ENCODE data around the gene EPN2. TPM values are rescaled to one million over a fixed set of nuclear protein-coding genes. Genes with fewer than 3 reads are reported as not detected.

Gene EPN2
- total RNA-seq, 1 donor from 2014 or later: 74.5 TPM

GRCh38 chr17:19320876-19321275 lies 83.7 kb downstream of the EPN2 start:
- no peak for DNase-seq (ENCODE audit: low spot score)
- no peak overlapping the region for H3K4me3 Mint-ChIP-seq (ENCODE audit: unreplicated experiment)
- no peaks in the 10 kb centered on the region for H3K9me3 Mint-ChIP-seq (ENCODE audit: unreplicated experiment)
- peaks cover 36% of the 10 kb centered on the region for H3K36me3 Mint-ChIP-seq (ENCODE audit: low read depth, unreplicated experiment)
- TF ChIP-seq CTCF (IDR thresholded peaks at IDR 0.05; ENCODE audit: unreplicated experiment): no peak
- H3K27ac Mint-ChIP-seq (ENCODE audit: unreplicated experiment): no peak overlapping the region
- H3K27me3 Mint-ChIP-seq (ENCODE audit: unreplicated experiment): peaks cover 12% of the 10 kb centered on the region
- H3K4me1 Mint-ChIP-seq (ENCODE audit: unreplicated experiment): peaks cover 22% of the 10 kb centered on the region

GRCh38 chr17:19321481-19322128 lies 84.4 kb downstream of the EPN2 start:
- Mint-ChIP-seq H3K27ac (ENCODE audit: unreplicated experiment) (no peak overlapping the region), H3K27me3 (ENCODE audit: unreplicated experiment) (peaks cover 12% of the 10 kb centered on the region)

GRCh38 chr17:19322129-19322505 lies 85.0 kb downstream of the EPN2 start:
- Mint-ChIP-seq H3K9me3 (ENCODE audit: unreplicated experiment) (no peaks in the 10 kb centered on the region), H3K36me3 (ENCODE audit: low read depth, unreplicated experiment) (peaks cover 42% of the 10 kb centered on the region), H3K4me3 (ENCODE audit: unreplicated experiment) (no peak overlapping the region), H3K27me3 (ENCODE audit: unreplicated experiment) (peaks cover 10% of the 10 kb centered on the region), H3K4me1 (ENCODE audit: unreplicated experiment) (peaks cover 10% of the 10 kb centered on the region), H3K27ac (ENCODE audit: unreplicated experiment) (no peak overlapping the region)
- no peak for TF ChIP-seq CTCF (IDR thresholded peaks at IDR 0.05; ENCODE audit: unreplicated experiment)
- DNase-seq (ENCODE audit: low spot score): no peak

More at GRCh38 chr17:19321481-19322128, 84.4 kb downstream of the EPN2 start:
- no peaks in the 10 kb centered on the region for H3K9me3 Mint-ChIP-seq (ENCODE audit: unreplicated experiment)
- no peak overlapping the region for H3K4me3 Mint-ChIP-seq (ENCODE audit: unreplicated experiment)
- peaks cover 15% of the 10 kb centered on the region for H3K4me1 Mint-ChIP-seq (ENCODE audit: unreplicated experiment)
- peaks cover 37% of the 10 kb centered on the region for H3K36me3 Mint-ChIP-seq (ENCODE audit: low read depth, unreplicated experiment)
- peak; percentile 18 for TF ChIP-seq CTCF (IDR thresholded peaks at IDR 0.05; ENCODE audit: unreplicated experiment)
- DNase-seq (ENCODE audit: low spot score): no peak

- H3K4me3 Mint-ChIP-seq (ENCODE audit: unreplicated experiment): peak overlapping the region; percentile 13
- H3K36me3 Mint-ChIP-seq (ENCODE audit: low read depth, unreplicated experiment): peaks cover 42% of the 10 kb centered on the region
- peaks cover 3% of the 10 kb centered on the region for H3K4me1 Mint-ChIP-seq (ENCODE audit: unreplicated experiment)
- DNase-seq (ENCODE audit: low spot score): no peak
- peaks cover 8% of the 10 kb centered on the region for H3K27me3 Mint-ChIP-seq (ENCODE audit: unreplicated experiment)
- no peak for TF ChIP-seq CTCF (IDR thresholded peaks at IDR 0.05; ENCODE audit: unreplicated experiment)
- no peak overlapping the region for H3K27ac Mint-ChIP-seq (ENCODE audit: unreplicated experiment)
- no peaks in the 10 kb centered on the region for H3K9me3 Mint-ChIP-seq (ENCODE audit: unreplicated experiment)
These were observed 85.7 kb downstream of the EPN2 start for GRCh38 chr17:19322861-19323260.

GRCh38 chr17:19325542-19325941 lies 88.4 kb downstream of the EPN2 start:
- Mint-ChIP-seq H3K36me3 (ENCODE audit: low read depth, unreplicated experiment) (peaks cover 46% of the 10 kb centered on the region), H3K27me3 (ENCODE audit: unreplicated experiment) (peaks cover 11% of the 10 kb centered on the region), H3K4me1 (ENCODE audit: unreplicated experiment) (no peaks in the 10 kb centered on the region), H3K9me3 (ENCODE audit: unreplicated experiment) (no peaks in the 10 kb centered on the region), H3K4me3 (ENCODE audit: unreplicated experiment) (peak overlapping the region; percentile 18), H3K27ac (ENCODE audit: unreplicated experiment) (no peak overlapping the region)
- TF ChIP-seq CTCF (IDR thresholded peaks at IDR 0.05; ENCODE audit: unreplicated experiment): no peak
- no peak for DNase-seq (ENCODE audit: low spot score)
